GM21786 (cell line): ENCODE data around the gene ATG101.

Experiments
- ATAC-seq: cut with Tn5 transposase; IDR thresholded peaks from one replicate; pipeline ENCODE4 v1.9.1; 2021; ENCODE audit not compliant: unreplicated experiment

The ATG101 gene

GRCh38 chr12:52041695-52042123 is 28.1 kb upstream of the ATG101 start:
- ATAC-seq: no peak

GRCh38 chr12:52042706-52043385 is 26.9 kb upstream of the ATG101 start:
- ATAC-seq: no peak

GRCh38 chr12:52043386-52044212 is 26.2 kb upstream of the ATG101 start:
- ATAC-seq: no peak

GRCh38 chr12:52044292-52044983 is 25.3 kb upstream of the ATG101 start:
- ATAC-seq: no peak

GRCh38 chr12:52045794-52046199 is 24.0 kb upstream of the ATG101 start:
- no peak for ATAC-seq

- ATAC-seq: no peak
Measured at GRCh38 chr12:52046859-52047258, 22.9 kb upstream of the ATG101 start.

GRCh38 chr12:52049286-52049685 is 20.5 kb upstream of the ATG101 start:
- no peak for ATAC-seq

- no peak for ATAC-seq
Measured at GRCh38 chr12:52049688-52050087, 20.1 kb upstream of the ATG101 start.

- ATAC-seq: no peak
Measured at GRCh38 chr12:52050116-52050757, 19.5 kb upstream of the ATG101 start.

GRCh38 chr12:52050758-52051541 is 18.8 kb upstream of the ATG101 start, which contains the start of gene NR4A1:
Gene NR4A1, plus strand, starts transcription at chr12:52051442. Its CDS starts 2,887 bp downstream, at chr12:52054329.
- ATAC-seq: peak; percentile 78

- no peak for ATAC-seq
Measured at GRCh38 chr12:52052468-52053186, 17.2 kb upstream of the ATG101 start.

- no peak for ATAC-seq
Measured at GRCh38 chr12:52053536-52054209, 16.1 kb upstream of the ATG101 start.

GRCh38 chr12:52054231-52054832 is 15.4 kb upstream of the ATG101 start:
- no peak for ATAC-seq

GRCh38 chr12:52054833-52055730 is 14.7 kb upstream of the ATG101 start:
- no peak for ATAC-seq

- no peak for ATAC-seq
Measured at GRCh38 chr12:52055731-52056711, 13.8 kb upstream of the ATG101 start.

GRCh38 chr12:52056801-52057637 is 12.8 kb upstream of the ATG101 start:
- no peak for ATAC-seq
